ENCODE measurements around the gene RDH8. TPM values are rescaled to one million over a fixed set of nuclear protein-coding genes. Genes with fewer than 3 reads are reported as not detected.

RDH8 gene
- total RNA-seq, 1 experiment from 2014 or later: not detected

DNA sequence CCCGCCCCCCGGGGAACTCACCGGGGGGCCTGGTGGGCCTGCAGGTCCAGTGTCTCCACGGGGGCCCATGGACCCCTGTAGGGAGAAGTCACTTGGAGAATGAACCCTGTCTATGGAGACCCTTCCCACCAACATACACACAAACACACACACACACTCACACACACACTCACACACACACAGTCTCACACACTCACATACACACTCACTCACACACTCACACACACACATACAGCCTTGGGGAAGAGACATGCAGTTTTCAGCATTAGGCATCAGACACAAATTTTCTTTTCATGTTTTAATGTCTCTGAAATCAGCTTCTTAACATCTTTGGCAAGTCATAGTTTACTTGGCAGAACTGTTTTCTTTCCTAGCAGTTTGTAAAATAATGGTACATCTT is 46.0 kb upstream of the RDH8 start:
- Histone ChIP-seq H4K91ac (ENCODE audit: insufficient read length, low read depth, low read length) (no peak overlapping the region), H4K8ac (replicated peaks; ENCODE audit: insufficient read length, low read depth, low read length) (no peak overlapping the region), H2AK5ac (ENCODE audit: insufficient read length, low read length) (no peak overlapping the region), H3K4ac (ENCODE audit: low read depth, low read length) (no peak overlapping the region), H3K9ac (ENCODE audit: extremely low read depth, insufficient read length, low read length) (no peak overlapping the region), H2AFZ (ENCODE audit: low read length) (no peak overlapping the region), H4K5ac (ENCODE audit: insufficient read length, low read depth, low read length) (no peak overlapping the region), H3K4me1 (ENCODE audit: insufficient read depth, low read length) (no peaks in the 10 kb centered on the region), H3K79me1 (ENCODE audit: insufficient read depth, low read depth, low read length, poor library complexity, severe bottlenecking) (no peaks in the 10 kb centered on the region), H3K79me2 (ENCODE audit: insufficient read depth, low read length) (no peaks in the 10 kb centered on the region), H3K18ac (ENCODE audit: insufficient read length, low read depth, low read length) (no peak overlapping the region), H2BK5ac (ENCODE audit: insufficient read length, low read length) (no peak overlapping the region), H2BK120ac (ENCODE audit: low read depth, low read length, poor library complexity, severe bottlenecking) (no peak overlapping the region), H3K23me2 (ENCODE audit: insufficient read length, low read depth, low read length, poor library complexity, severe bottlenecking) (no peaks in the 10 kb centered on the region), H2BK15ac (ENCODE audit: low read depth, low read length) (no peak overlapping the region), H3K14ac (ENCODE audit: insufficient read depth, low read length) (no peak overlapping the region), H3K9me3 (ENCODE audit: control insufficient read depth, low read depth, low read length) (no peaks in the 10 kb centered on the region), H3K23ac (ENCODE audit: insufficient read length, low read depth, low read length) (no peak overlapping the region), H3T11ph (ENCODE audit: low read length) (no peak overlapping the region), H4K20me1 (ENCODE audit: control insufficient read depth, insufficient read depth, insufficient read length) (no peaks in the 10 kb centered on the region), H2BK20ac (ENCODE audit: low read depth, low read length, poor library complexity, severe bottlenecking) (no peak overlapping the region), H3K27me3 (ENCODE audit: insufficient read depth, low read length) (peaks cover 2% of the 10 kb centered on the region; the same call in 1 of the 2 replicates), H3K56ac (ENCODE audit: insufficient read length, low read depth, low read length) (no peak overlapping the region), H2BK12ac (ENCODE audit: insufficient read length, low read depth, low read length) (no peak overlapping the region), H3K4me2 (ENCODE audit: insufficient read depth, insufficient read length, low read length) (no peak overlapping the region), H3K27ac (ENCODE audit: insufficient read length, low read depth, low read length) (no peak overlapping the region)
- TF ChIP-seq, protein P1, sequence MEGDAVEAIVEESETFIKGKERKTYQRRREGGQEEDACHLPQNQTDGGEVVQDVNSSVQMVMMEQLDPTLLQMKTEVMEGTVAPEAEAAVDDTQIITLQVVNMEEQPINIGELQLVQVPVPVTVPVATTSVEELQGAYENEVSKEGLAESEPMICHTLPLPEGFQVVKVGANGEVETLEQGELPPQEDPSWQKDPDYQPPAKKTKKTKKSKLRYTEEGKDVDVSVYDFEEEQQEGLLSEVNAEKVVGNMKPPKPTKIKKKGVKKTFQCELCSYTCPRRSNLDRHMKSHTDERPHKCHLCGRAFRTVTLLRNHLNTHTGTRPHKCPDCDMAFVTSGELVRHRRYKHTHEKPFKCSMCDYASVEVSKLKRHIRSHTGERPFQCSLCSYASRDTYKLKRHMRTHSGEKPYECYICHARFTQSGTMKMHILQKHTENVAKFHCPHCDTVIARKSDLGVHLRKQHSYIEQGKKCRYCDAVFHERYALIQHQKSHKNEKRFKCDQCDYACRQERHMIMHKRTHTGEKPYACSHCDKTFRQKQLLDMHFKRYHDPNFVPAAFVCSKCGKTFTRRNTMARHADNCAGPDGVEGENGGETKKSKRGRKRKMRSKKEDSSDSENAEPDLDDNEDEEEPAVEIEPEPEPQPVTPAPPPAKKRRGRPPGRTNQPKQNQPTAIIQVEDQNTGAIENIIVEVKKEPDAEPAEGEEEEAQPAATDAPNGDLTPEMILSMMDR (conservative IDR thresholded peaks at IDR 0.05): no peak
- no CpG with 5 or more reads among the region's 4 CpGs for WGBS (ENCODE audit: extremely low coverage, insufficient read length, low lambda C conversion rate)
- no peak for DNase-seq
- Mint-ChIP-seq H3K27me3 (ENCODE audit: low read depth) (peaks cover 59% of the 10 kb centered on the region), H3K27ac (no peak overlapping the region), H3K4me1 (peaks cover 12 to 15% of the 10 kb centered on the region in 2 experiments), H3K36me3 (ENCODE audit: insufficient read depth in 1 of 3, low read depth in 3 of 3) (no peaks in the 10 kb centered on the region; a peak in 4 of 7 replicates), H3K4me3 (peak overlapping the region in 1 of 2 experiments; percentile 54; a peak in 3 of 5 replicates), H3K9me3 (no peaks in the 10 kb centered on the region; a peak in 1 of 5 replicates)
